Measurements from ENCODE around the gene ANKS3.

The ANKS3 gene

DNA sequence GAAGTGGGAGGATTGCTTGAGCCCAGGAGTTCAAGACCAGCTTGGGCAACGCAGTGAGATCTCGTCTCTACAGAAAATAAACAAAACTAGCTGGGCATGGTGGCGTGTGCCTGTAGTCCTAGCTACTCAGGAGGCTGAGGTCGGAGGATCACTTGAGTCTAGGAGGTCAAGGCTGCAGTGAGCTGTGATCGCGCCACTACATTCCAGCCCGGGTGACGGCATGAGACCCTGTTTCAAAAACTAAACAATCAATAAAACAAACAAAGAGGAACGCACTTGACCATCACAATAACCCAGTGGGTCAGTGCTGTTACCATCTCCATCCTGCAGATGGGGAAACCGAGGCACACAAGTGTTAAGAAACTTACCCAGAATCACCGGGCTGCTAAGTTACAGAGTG lies 19.2 kb upstream of the ANKS3 start:
- no peak overlapping the region for H3K27ac ChIP-seq
- TF ChIP-seq CTCF (IDR thresholded peaks at IDR 0.05) (no peak), ZFX (IDR thresholded peaks at IDR 0.05; ENCODE audit: borderline replicate concordance) (no peak)

GRCh38 chr16:4752351-4753100 lies 18.5 kb upstream of the ANKS3 start:
- H3K27ac ChIP-seq: no peak overlapping the region
- TF ChIP-seq ZFX (IDR thresholded peaks at IDR 0.05; ENCODE audit: borderline replicate concordance) (no peak), CTCF (IDR thresholded peaks at IDR 0.05) (no peak)

- TF ChIP-seq ZFX (IDR thresholded peaks at IDR 0.05; ENCODE audit: borderline replicate concordance): no peak
- H3K27ac ChIP-seq: no peak overlapping the region
Observed at GRCh38 chr16:4750896-4751295, 16.8 kb upstream of the ANKS3 start.

GRCh38 chr16:4749700-4750257 lies 15.7 kb upstream of the ANKS3 start:
- TF ChIP-seq ZFX (IDR thresholded peaks at IDR 0.05; ENCODE audit: borderline replicate concordance) (no peak), CTCF (IDR thresholded peaks at IDR 0.05) (no peak)

DNA sequence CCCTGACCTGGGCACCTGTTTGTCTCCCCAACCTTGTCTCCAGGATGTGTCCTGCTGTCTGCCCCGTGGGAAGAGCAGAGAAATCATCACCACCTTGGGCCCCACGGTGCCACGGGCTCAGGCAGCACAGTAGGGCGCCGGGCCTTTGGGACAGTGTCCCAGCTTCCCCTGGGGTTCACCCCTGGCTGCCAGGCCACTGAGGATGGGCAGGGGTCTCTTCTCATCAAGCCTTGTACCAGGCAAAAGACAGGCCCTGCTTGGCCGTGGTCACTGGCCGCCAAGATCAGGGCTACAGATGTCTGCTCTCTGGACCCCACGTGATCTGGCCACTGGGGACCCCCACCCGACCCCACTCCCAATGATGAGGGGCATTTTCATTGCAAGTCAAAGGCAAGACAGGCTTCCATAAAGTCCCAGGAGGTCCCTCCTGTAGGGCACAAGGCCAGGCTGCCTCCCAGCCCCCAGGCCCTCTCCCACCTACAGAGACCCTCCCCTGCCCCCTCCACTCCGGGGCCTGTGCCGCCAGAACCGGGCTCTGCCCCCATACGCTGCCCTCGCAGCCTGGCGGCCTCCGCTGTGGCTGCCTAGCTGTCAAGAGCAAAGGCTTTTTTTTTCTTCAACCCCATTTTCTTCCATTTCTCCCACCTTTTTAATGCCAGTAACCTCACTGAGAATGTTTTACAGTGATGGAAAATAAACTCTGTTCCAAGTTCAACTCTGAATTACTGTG lies 14.8 kb upstream of the ANKS3 start:
- no peak overlapping the region for H3K27ac ChIP-seq
- TF ChIP-seq ZFX (IDR thresholded peaks at IDR 0.05; ENCODE audit: borderline replicate concordance): no peak
- no peak for TF ChIP-seq CTCF (IDR thresholded peaks at IDR 0.05)

More at GRCh38 chr16:4749700-4750257, 15.7 kb upstream of the ANKS3 start:
- H3K27ac ChIP-seq: no peak overlapping the region

DNA sequence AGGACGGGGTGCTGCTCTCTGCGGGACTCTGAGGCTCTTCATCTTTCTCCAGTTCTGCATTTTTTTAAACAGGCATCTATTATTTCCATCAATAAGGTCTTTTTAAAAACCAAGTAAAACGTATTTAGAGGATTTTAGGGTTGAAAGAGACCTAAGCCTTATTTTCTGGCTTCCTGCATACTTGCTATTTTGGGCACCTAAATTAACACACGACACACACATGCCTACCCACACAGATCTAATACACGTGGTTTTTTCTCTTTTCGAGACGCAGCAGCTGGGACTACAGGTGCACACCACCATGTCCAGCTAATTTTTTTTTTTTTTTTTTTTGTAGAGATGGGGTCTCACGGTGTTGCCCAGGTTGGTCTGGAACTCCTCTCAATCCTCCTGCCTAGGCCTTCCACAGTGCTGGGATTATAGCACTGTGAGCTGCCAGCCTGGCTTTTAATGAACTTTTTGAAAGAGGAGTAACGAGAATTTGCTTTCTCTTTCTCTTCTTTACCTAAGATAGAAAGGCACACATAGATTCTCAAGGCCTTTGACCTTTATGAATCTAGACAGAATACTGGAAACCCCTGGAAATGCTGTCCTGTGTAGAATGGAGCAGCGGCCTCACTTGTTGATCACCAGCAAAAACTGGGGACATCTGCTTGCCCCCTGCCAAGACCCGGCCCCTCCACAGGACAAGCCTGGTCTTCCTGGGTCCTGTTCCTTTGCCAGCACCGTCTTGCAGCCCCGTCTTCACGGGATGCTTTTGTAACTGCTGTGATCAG lies 14.0 kb upstream of the ANKS3 start:
- TF ChIP-seq ZFX (IDR thresholded peaks at IDR 0.05; ENCODE audit: borderline replicate concordance) (no peak), CTCF (IDR thresholded peaks at IDR 0.05) (no peak)
- no peak overlapping the region for H3K27ac ChIP-seq

DNA sequence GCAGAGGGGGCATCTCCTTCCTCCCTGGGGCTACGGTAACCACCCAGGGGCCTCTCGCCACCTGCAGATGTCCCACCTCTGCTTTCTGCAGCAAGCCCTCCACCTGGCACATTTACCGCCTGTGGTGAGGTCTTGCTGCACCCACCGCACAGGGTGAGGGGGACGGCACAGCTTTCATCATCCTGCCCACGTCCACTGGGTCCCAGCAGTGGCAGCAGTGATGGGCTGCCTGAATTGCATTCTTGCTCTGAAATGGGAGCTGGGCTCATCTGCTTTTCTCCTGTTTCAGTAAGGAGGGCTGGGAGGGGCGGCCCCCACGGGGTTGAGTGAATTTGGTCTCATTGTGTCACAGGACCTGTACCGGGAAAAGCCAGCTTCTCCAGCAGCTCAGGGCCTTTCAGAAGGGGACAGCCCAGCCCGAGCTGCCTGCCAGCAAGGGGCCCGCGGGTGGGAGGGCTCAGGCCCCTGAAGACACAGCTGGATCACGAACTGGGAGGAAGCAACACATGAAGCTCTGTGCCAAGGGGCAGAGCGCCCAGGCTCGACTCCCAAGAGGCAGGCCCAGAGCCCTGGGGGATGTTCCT lies 13.0 kb upstream of the ANKS3 start:
- TF ChIP-seq ZFX (IDR thresholded peaks at IDR 0.05; ENCODE audit: borderline replicate concordance) (no peak), CTCF (IDR thresholded peaks at IDR 0.05) (no peak)
- no peak overlapping the region for H3K27ac ChIP-seq
